PC-9 (cell line): ENCODE measurements around the gene FGF13.

Experiments
- EZH2 ChIP-seq: fragments of 200-600 bp; sonication (generic); IDR thresholded peaks from 2 replicates; pipeline ENCODE4 v1.8.0; 2017; ENCODE audit warnings: antibody characterized with exemption, low read depth
- TF ChIP-seq, protein P1 (sequence below): fragments of 200-600 bp; sonication (generic); conservative IDR thresholded peaks from 2 replicates; pipeline ENCODE4 v1.6.1; 2017; ENCODE audit warnings: mixed run types, antibody characterized with exemption, mild to moderate bottlenecking, moderate library complexity

DNA sequence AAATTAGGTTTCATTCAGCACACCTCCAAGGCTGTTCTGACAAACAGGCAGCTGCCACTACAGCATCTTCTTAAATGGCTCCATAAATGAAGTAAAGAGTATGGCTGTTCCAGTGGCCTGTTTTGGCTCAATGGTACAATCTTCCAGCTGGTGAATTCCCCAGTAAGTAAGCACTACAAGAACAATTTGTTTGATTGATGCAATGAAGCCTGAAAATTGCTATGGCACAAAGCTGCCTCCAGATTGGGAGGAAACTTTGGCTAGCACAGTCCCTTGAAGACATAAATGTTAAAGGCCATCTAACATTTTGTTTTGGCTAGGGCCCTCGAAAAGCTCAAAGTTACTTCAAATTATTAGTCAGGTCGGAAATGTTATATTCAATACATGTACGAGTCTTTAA, 47.5 kb downstream of the FGF13 start:
- TF ChIP-seq, protein P1, sequence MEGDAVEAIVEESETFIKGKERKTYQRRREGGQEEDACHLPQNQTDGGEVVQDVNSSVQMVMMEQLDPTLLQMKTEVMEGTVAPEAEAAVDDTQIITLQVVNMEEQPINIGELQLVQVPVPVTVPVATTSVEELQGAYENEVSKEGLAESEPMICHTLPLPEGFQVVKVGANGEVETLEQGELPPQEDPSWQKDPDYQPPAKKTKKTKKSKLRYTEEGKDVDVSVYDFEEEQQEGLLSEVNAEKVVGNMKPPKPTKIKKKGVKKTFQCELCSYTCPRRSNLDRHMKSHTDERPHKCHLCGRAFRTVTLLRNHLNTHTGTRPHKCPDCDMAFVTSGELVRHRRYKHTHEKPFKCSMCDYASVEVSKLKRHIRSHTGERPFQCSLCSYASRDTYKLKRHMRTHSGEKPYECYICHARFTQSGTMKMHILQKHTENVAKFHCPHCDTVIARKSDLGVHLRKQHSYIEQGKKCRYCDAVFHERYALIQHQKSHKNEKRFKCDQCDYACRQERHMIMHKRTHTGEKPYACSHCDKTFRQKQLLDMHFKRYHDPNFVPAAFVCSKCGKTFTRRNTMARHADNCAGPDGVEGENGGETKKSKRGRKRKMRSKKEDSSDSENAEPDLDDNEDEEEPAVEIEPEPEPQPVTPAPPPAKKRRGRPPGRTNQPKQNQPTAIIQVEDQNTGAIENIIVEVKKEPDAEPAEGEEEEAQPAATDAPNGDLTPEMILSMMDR = no peak
- TF ChIP-seq EZH2 = no peak
